ENCODE results near the gene UQCRC1. TPM values are rescaled to one million over a fixed set of nuclear protein-coding genes. Genes with fewer than 3 reads are reported as not detected.
A peak's percentile ranks its signal among the peaks of the same experiment; 100 is the strongest.

The UQCRC1 gene
- total RNA-seq, 1 experiment from 2014 or later: 227 TPM

DNA sequence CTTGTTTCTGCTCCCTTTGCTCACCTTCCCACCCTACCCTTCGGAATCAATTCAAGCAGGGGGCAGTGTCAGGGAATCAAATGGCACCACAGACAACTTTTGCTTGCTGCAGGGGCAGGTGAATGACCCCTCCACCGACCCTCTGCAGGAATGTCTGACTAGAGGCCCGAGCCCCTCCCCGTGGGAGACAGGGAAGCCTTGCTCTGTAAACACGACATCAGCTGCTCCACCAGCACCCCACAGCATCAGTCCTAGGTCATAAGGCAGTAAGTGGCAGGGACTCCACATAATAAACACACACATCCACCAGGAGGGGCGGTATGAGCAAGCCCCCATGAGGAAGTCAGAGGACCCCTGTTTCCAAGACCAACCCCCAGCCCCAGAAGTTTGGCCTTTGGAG, 27.9 kb upstream of the UQCRC1 start:
- ATAC-seq (no peak), DNase-seq (ENCODE audit: low read depth, low spot score) (no peak)
- POLR2A ChIA-PET: no interaction called here
- no peak for TF ChIP-seq POLR2AphosphoS5 (IDR thresholded peaks at IDR 0.05; ENCODE audit: low read depth, low read length)
- TF ChIP-seq, protein P1, sequence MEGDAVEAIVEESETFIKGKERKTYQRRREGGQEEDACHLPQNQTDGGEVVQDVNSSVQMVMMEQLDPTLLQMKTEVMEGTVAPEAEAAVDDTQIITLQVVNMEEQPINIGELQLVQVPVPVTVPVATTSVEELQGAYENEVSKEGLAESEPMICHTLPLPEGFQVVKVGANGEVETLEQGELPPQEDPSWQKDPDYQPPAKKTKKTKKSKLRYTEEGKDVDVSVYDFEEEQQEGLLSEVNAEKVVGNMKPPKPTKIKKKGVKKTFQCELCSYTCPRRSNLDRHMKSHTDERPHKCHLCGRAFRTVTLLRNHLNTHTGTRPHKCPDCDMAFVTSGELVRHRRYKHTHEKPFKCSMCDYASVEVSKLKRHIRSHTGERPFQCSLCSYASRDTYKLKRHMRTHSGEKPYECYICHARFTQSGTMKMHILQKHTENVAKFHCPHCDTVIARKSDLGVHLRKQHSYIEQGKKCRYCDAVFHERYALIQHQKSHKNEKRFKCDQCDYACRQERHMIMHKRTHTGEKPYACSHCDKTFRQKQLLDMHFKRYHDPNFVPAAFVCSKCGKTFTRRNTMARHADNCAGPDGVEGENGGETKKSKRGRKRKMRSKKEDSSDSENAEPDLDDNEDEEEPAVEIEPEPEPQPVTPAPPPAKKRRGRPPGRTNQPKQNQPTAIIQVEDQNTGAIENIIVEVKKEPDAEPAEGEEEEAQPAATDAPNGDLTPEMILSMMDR (IDR thresholded peaks at IDR 0.05): no peak
- no peak for TF ChIP-seq TCF7L2 (IDR thresholded peaks at IDR 0.05; ENCODE audit: low read depth, low read length)
- no peak for TF ChIP-seq SIN3A (IDR thresholded peaks at IDR 0.05; ENCODE audit: borderline replicate concordance, insufficient read depth, low read depth, low read length)
- TF ChIP-seq REST (IDR thresholded peaks at IDR 0.05; ENCODE audit: insufficient read depth in 1 of 2, low read depth in 2 of 2, low read length in 1 of 2): no peak
- no peaks in the 10 kb centered on the region for H3K27me3 ChIP-seq (ENCODE audit: control insufficient read depth, insufficient read depth, low read length)
- peaks cover 18% of the 10 kb centered on the region for H3K4me1 ChIP-seq (ENCODE audit: control insufficient read depth, insufficient read depth, low read length)
- in situ Hi-C loops (cut with HindIII; ENCODE audit: low pct_unique_long_range_greater_than_20kb, low sequenced_read_pairs) (no loop called here), intact Hi-C loops (cut with micrococcal nuclease; ENCODE audit: unreplicated experiment) (no loop called here)
- H3K27ac ChIP-seq (ENCODE audit: low read length): no peak overlapping the region
- BruUV-seq (replicated peaks): no TSS peak
- H3K36me3 ChIP-seq (ENCODE audit: control insufficient read depth, insufficient read depth, low read length): peaks cover 2% of the 10 kb centered on the region
- no peak overlapping the region for H3K4me3 ChIP-seq (ENCODE audit: low read depth in 2 of 2, low read length in 2 of 2)
- CTCF ChIA-PET: no interaction called here
- H3K9me3 ChIP-seq (ENCODE audit: control insufficient read depth, insufficient read depth, low read depth, low read length): no peaks in the 10 kb centered on the region

GRCh38 chr3:48636149-48636655, 26.8 kb upstream of the UQCRC1 start:
- ChIA-PET CTCF (interaction anchor here (0.9 kb wide), 1 partner anchor 8 kb away, joined by 3 read pairs; no protein-coding TSS in a partner anchor), POLR2A (no interaction called here)
- ATAC-seq: no peak
- H3K4me1 ChIP-seq (ENCODE audit: control insufficient read depth, insufficient read depth, low read length): peaks cover 18% of the 10 kb centered on the region
- no peaks in the 10 kb centered on the region for H3K27me3 ChIP-seq (ENCODE audit: control insufficient read depth, insufficient read depth, low read length)
- in situ Hi-C loops (cut with HindIII; ENCODE audit: low pct_unique_long_range_greater_than_20kb, low sequenced_read_pairs) (no loop called here), intact Hi-C loops (cut with micrococcal nuclease; ENCODE audit: unreplicated experiment) (no loop called here)
- H3K36me3 ChIP-seq (ENCODE audit: control insufficient read depth, insufficient read depth, low read length): peaks cover 2% of the 10 kb centered on the region
- no TSS peak for BruUV-seq (replicated peaks)
- DNase-seq (ENCODE audit: low read depth, low spot score): no peak
- H3K27ac ChIP-seq (ENCODE audit: low read length): peak overlapping the region; percentile 87
- no peaks in the 10 kb centered on the region for H3K9me3 ChIP-seq (ENCODE audit: control insufficient read depth, insufficient read depth, low read depth, low read length)
- peak overlapping the region; percentile 74 to 85 for H3K4me3 ChIP-seq (ENCODE audit: low read depth in 2 of 2, low read length in 2 of 2)
- TF ChIP-seq TCF7L2 (IDR thresholded peaks at IDR 0.05; ENCODE audit: low read depth, low read length) (no peak), SIN3A (IDR thresholded peaks at IDR 0.05; ENCODE audit: borderline replicate concordance, insufficient read depth, low read depth, low read length) (no peak), POLR2AphosphoS5 (IDR thresholded peaks at IDR 0.05; ENCODE audit: low read depth, low read length) (no peak), REST (IDR thresholded peaks at IDR 0.05; ENCODE audit: insufficient read depth in 1 of 2, low read depth in 2 of 2, low read length in 1 of 2) (no peak)
- TF ChIP-seq, protein P1 (IDR thresholded peaks at IDR 0.05): no peak
